Stimulated activated naive CD8-positive, alpha-beta T cell treated with anti-CD3 and anti-CD28 coated beads, Interleukin-15, Interleukin-2, amounts not matched to agents 100 ng/mL and 50 ng/mL, for 24 hours (primary cell): Measurements from ENCODE around the gene DEPDC1.
"Not testable (repeated sequence)": the region's sequence is repeated elsewhere in the genome, so short reads cannot be mapped to it uniquely, and the experiment has no call there.

Experiments used
- H3K27ac Mint-ChIP-seq: one replicate; pipeline ENCODE4 v1.8.0; 2021; ENCODE audit warnings: mild to moderate bottlenecking, mixed read lengths
- H3K27me3 Mint-ChIP-seq: one replicate; pipeline ENCODE4 v1.8.0; 2021; ENCODE audit warnings: mixed read lengths
- H3K36me3 Mint-ChIP-seq: one replicate; pipeline ENCODE4 v1.8.0; 2021; ENCODE audit warnings: low read depth, mixed read lengths
- H3K4me1 Mint-ChIP-seq: one replicate; pipeline ENCODE4 v1.8.0; 2021; ENCODE audit warnings: low read depth, mixed read lengths
- H3K4me3 Mint-ChIP-seq: one replicate; pipeline ENCODE4 v1.8.0; 2021; ENCODE audit warnings: mild to moderate bottlenecking, mixed read lengths
- H3K9me3 Mint-ChIP-seq: one replicate; pipeline ENCODE4 v1.8.0; 2021; ENCODE audit warnings: mixed read lengths

Gene DEPDC1

DNA sequence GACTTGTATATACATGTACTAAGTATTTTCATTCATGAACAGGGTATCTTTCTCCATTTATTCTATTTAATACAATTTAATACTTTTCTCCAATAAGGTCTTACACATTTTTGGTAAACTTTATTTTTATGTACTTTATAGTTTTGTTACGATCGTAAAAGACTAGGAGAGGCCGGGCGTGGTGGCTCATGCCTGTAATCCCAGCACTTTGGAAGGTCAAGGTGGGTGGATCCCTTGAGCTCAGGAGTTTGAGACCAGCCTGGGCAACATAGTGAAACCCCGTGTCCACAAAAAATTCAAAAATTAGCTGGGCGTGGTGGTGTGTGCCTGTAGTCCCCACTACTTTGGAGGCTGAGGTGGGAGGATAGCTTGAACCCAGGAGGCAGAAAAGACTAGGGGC is 4.6 kb downstream of the DEPDC1 start:
- H3K27me3 Mint-ChIP-seq, result peaks cover 12% of the 10 kb centered on the region
- H3K9me3 Mint-ChIP-seq, H3K27ac Mint-ChIP-seq, H3K4me3 Mint-ChIP-seq, H3K36me3 Mint-ChIP-seq: not testable (repeated sequence)
- peaks cover 13% of the 10 kb centered on the region for H3K4me1 Mint-ChIP-seq

DNA sequence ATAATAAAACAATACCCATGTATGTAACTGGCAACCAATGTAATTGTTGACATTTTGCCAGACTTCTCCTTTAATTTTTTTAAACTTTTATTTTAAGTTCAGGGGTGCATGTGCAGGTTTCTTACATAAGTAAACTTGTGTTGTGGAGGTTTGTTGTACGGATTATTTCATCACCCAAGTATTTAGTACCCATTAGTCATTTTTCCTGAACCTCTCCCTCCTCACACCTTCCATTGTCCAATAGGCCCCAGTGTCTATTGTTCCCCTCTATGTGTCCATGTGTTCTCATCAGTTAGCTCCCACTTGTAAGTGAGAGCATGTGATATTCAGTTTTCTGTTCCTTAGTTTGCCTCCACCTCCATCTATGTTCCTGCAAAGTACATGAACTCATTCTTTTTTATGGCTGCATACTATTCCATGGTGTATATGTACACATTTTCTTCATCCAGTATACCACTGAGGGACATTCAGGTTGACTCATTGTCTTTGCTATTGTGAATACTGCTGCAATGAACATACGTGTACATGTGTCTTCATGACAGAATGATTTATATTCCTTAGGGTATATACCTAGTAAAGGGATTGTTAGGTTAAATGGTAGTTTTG is 6.7 kb downstream of the DEPDC1 start:
- H3K4me3 Mint-ChIP-seq, result no peak overlapping the region
- H3K4me1 Mint-ChIP-seq, result no peaks in the 10 kb centered on the region
- H3K27me3 Mint-ChIP-seq, result no peaks in the 10 kb centered on the region
- peaks cover 4% of the 10 kb centered on the region for H3K36me3 Mint-ChIP-seq
- no peaks in the 10 kb centered on the region for H3K9me3 Mint-ChIP-seq
- H3K27ac Mint-ChIP-seq, result no peak overlapping the region

DNA sequence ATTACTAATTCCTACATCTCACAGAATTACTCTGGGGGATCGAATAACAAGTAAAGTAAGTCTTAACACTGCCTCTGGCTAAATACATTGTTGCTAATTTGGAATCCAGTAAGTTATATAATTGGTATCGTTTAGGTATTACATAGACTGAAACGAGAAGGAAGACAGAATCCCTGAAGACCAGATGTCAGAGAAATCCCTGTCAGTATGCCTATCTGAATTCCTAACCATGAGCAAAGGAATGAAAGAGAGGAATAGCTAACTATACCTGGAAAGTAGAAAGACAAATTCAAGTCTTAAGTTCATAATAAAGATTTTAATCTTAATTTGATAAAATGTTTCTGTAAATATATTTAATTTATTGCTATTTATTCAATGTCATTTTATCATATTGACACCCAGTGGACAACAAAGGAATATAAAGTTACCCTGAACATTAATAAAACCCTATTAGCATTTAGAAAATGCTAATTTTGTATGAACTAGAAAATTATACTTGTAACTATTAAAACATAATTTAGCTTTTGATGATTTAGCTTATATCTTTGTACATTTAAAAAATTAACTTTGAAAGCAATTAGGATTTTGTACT is 11.4 kb downstream of the DEPDC1 start:
- Mint-ChIP-seq H3K9me3 (no peaks in the 10 kb centered on the region), H3K36me3 (peaks cover 11% of the 10 kb centered on the region), H3K4me3 (no peak overlapping the region), H3K27ac (no peak overlapping the region), H3K4me1 (no peaks in the 10 kb centered on the region), H3K27me3 (no peaks in the 10 kb centered on the region)

DNA sequence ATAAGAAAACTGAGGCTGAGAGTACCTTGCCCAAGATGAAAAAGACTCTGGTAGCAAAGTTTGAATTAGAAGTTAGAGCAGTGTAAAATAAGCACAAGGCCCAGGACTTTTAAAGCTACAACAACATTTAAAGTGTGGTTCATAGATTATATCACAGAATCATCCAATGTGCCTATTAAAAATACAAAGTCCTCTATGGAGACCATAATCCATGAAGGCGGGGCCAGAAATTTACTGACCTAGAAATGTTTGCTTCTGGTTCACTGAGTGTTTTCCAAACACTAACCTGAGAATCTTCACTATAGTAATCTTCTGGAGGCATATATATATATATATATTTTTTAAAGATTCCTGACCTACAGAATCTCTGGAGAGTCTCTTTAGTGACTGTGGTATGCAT is 12.3 kb downstream of the DEPDC1 start:
- Mint-ChIP-seq H3K4me3 (no peak overlapping the region), H3K9me3 (no peaks in the 10 kb centered on the region), H3K36me3 (peaks cover 7% of the 10 kb centered on the region), H3K27ac (no peak overlapping the region), H3K27me3 (no peaks in the 10 kb centered on the region), H3K4me1 (no peaks in the 10 kb centered on the region)

DNA sequence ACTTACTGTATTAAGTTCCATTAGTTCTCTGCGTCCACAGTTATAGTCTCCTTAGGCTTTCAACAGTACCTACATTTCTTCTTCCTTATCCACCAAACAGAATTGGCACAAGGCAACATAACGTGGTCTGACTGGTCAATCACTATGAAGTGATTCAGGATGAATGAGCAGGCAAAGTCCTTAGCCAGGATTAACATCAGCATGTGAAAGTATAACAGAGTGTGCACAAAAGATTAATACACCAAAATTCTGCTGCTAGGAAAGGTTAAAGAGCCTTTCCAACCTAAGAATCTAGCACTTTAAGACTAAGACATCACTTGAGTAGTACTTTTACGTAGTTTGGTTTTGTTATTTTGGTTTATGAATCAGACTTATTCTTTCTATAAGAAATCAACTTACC is 15.8 kb downstream of the DEPDC1 start:
- H3K27me3 Mint-ChIP-seq, result no peaks in the 10 kb centered on the region
- no peak overlapping the region for H3K27ac Mint-ChIP-seq
- no peaks in the 10 kb centered on the region for H3K4me1 Mint-ChIP-seq
- no peak overlapping the region for H3K4me3 Mint-ChIP-seq
- no peaks in the 10 kb centered on the region for H3K9me3 Mint-ChIP-seq
- H3K36me3 Mint-ChIP-seq, result peaks cover 7% of the 10 kb centered on the region

DNA sequence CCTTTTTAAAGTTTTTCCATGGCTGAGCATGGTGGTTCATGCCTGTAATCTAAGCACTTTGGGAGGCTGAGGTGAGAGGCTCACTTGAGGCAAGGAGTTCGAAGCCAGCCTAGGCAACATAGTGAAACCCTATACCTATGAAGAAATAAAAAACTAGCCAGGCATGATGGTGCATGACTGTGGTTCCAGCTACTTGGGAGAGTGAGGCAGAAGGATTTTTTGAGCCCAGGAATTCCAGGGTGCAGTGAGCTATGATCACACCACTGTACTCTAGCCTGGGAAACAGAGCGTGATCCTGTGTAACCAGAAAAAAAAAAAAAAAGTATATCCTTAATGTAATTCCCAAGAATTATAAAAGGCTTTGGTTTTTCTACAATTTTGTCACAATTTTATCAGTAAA is 17.4 kb downstream of the DEPDC1 start:
- Mint-ChIP-seq H3K4me3 (no peak overlapping the region), H3K9me3 (no peaks in the 10 kb centered on the region), H3K4me1 (no peaks in the 10 kb centered on the region), H3K27ac (no peak overlapping the region), H3K27me3 (no peaks in the 10 kb centered on the region), H3K36me3 (peaks cover 7% of the 10 kb centered on the region)

DNA sequence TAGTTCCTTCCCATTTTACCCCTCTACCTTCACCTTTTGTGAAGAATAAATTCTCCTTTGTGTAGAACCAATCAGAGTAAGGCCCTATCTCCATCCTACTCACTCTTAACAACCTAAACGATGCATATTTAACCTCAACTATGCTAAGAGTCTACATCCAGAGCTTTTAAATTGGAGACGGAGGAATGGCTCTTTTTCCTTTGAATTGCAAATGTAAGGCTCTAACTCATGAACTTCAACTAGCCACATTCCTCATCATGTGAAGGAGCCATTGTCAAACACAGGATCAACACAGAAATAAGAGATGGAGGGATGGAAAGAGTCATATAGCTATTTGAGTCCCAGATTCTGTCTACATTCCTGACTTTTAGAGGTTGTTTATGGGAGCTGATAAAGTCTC is 18.2 kb downstream of the DEPDC1 start:
- no peaks in the 10 kb centered on the region for H3K4me1 Mint-ChIP-seq
- no peaks in the 10 kb centered on the region for H3K9me3 Mint-ChIP-seq
- H3K27ac Mint-ChIP-seq, result no peak overlapping the region
- H3K27me3 Mint-ChIP-seq, result no peaks in the 10 kb centered on the region
- peaks cover 7% of the 10 kb centered on the region for H3K36me3 Mint-ChIP-seq
- H3K4me3 Mint-ChIP-seq, result no peak overlapping the region

DNA sequence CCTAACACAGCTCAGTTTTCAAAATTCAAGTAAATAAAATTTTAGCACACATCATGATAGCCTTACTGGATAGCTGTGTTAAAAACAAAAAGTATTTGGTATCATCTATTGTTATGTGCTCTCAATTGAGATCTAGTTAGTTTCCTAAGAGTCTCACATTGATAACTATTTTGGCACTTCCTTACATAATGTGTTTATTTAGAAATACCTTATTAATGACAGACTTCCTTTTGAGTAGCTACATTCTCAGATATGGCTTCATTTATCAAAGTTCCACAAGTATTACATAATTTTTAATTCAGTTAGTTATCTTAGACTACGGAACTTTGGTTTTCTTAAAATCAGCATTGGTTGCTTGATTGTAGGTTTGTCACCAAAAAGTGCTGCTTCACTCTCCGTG is 20.3 kb downstream of the DEPDC1 start:
- not testable (repeated sequence) for H3K9me3 Mint-ChIP-seq, H3K4me1 Mint-ChIP-seq, H3K36me3 Mint-ChIP-seq, H3K27me3 Mint-ChIP-seq, H3K27ac Mint-ChIP-seq, H3K4me3 Mint-ChIP-seq

DNA sequence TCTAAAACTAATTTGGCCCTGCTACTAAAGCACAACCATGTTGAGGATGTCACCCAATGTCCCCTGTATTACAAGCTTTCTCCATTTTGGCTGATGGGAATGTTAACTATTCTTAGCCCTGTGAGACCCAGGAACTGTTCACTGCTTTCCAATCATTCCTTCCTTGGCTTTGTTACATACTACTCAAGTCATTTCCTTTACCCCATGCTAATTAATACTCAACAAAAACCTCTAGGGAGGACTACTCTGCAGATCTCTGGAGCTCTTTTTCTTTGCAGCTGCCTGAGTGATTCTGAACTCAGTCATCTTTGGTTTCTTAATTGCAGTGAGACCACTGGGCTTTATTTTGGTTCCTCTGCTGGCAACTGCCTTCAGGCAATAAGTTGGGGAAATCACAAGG is 23.8 kb downstream of the DEPDC1 start:
- no peaks in the 10 kb centered on the region for H3K9me3 Mint-ChIP-seq
- no peak overlapping the region for H3K4me3 Mint-ChIP-seq
- no peaks in the 10 kb centered on the region for H3K4me1 Mint-ChIP-seq
- H3K36me3 Mint-ChIP-seq, result no peaks in the 10 kb centered on the region
- H3K27ac Mint-ChIP-seq, result no peak overlapping the region
- H3K27me3 Mint-ChIP-seq, result no peaks in the 10 kb centered on the region

DNA sequence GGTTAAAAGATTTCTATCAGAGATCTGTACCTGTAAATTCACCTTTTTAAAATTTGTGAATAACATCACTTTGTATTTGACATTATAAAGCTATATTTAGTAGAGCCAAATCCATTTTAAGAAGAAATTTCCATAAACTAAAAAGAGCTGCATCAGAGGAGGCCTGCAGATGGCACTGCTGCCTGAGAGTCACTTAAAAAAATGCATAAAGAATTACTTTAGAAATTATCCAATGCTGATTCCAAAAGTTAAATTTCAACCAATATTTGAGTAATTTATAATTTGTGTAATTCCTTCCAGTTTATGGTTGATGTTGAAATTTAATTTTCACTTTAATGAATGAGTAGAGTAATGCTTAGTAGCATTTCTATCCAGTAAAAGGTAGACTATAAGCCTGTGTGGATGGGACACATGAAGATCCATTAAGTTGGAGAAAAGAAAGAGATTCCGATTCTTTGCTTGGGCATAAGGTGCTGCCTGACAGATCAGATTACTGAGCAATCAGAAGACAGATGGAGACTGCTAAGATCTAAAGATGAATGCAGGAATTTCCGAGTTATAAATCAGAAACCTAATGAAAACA is 26.4 kb downstream of the DEPDC1 start:
- H3K27me3 Mint-ChIP-seq, result no peaks in the 10 kb centered on the region
- H3K4me1 Mint-ChIP-seq, result no peaks in the 10 kb centered on the region
- H3K36me3 Mint-ChIP-seq, result no peaks in the 10 kb centered on the region
- no peak overlapping the region for H3K27ac Mint-ChIP-seq
- no peaks in the 10 kb centered on the region for H3K9me3 Mint-ChIP-seq
- no peak overlapping the region for H3K4me3 Mint-ChIP-seq

DNA sequence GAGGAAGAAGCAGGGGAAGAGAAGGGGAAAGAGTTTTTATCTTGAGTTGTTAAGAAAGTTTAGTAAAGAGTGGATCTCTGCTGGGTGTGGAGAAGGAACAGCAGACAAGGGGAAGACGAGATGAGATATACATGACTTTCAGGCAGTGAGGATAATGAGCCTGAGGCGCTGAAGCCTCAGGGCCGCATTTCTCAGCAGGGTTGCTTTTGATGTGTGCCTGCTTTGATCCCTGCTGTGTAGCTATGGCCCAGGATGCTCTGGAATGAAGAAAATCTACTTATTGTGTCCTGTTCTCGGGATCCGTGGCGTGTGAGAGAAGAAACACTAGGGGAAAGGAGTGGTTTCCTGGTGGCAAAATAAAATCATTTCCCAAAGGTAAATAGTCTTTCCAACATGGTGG is 32.0 kb downstream of the DEPDC1 start:
- Mint-ChIP-seq H3K9me3 (peaks cover 17% of the 10 kb centered on the region), H3K27me3 (peaks cover 13% of the 10 kb centered on the region), H3K27ac (no peak overlapping the region), H3K36me3 (no peaks in the 10 kb centered on the region), H3K4me3 (no peak overlapping the region), H3K4me1 (no peaks in the 10 kb centered on the region)

DNA sequence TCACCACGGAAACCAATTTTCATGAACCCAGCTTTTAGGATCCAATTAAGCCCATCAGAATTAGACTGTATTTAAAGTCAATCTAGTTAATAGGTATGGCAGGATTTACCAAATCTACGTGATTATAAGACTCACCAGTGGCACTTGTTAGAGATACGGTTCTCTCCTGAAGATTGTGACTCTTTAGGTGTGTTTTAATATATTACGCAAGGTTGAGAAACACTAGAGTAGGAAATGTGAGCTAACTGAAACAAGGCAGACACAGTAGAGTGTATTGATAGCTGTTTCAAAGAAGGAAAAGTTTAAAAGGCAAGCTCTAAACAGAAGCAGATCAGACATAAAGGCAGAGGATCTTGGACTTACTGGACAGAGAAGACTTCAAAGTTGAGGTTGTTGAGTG is 35.9 kb downstream of the DEPDC1 start:
- Mint-ChIP-seq H3K36me3 (no peaks in the 10 kb centered on the region), H3K4me1 (no peaks in the 10 kb centered on the region), H3K4me3 (no peak overlapping the region), H3K9me3 (peaks cover 17% of the 10 kb centered on the region), H3K27me3 (peaks cover 23% of the 10 kb centered on the region), H3K27ac (no peak overlapping the region)

DNA sequence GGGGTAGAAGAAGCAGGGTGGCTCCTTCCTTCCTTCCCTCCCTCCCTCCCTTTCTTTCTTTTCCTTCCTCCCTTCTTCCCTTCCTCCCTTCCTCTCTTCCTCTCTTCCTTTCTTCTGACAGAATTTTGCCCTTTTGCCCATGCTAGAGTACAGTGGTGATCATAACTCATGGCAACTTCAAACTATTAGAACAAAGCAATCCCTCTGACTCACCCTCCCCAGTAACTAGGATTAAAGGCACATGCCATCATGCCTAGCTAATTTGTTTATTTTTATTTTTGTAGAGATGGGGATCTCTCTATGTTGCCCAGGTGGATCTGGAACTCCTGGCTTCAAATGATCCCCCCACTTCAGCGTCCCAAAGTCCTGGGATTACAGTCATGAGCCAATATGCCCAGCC is 37.1 kb downstream of the DEPDC1 start:
- H3K4me3 Mint-ChIP-seq, result no peak overlapping the region
- no peak overlapping the region for H3K27ac Mint-ChIP-seq
- H3K27me3 Mint-ChIP-seq, result peaks cover 17% of the 10 kb centered on the region
- H3K36me3 Mint-ChIP-seq, result no peaks in the 10 kb centered on the region
- H3K4me1 Mint-ChIP-seq, result no peaks in the 10 kb centered on the region
- peaks cover 13% of the 10 kb centered on the region for H3K9me3 Mint-ChIP-seq

DNA sequence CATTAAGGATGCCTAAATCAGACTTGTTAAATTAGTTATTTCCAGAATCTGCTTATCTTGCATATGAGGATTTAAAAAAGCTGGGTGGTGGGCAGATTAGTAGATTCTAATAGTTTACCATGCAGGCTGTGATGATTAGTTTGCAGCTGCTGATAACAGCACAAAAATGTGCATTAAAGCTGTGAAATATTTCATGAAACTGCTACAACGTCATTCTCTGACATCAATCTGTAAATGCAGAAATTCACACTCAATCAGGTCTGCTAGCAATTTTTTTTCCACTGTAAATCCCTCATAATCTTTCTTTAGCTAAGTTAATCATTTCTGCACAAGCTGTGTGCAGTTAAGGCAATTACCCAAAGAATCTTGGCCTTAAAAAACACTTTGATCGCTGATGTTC is 37.8 kb downstream of the DEPDC1 start:
- Mint-ChIP-seq H3K27ac (no peak overlapping the region), H3K27me3 (peaks cover 10% of the 10 kb centered on the region), H3K4me1 (no peaks in the 10 kb centered on the region), H3K36me3 (no peaks in the 10 kb centered on the region), H3K4me3 (no peak overlapping the region), H3K9me3 (peaks cover 7% of the 10 kb centered on the region)

DNA sequence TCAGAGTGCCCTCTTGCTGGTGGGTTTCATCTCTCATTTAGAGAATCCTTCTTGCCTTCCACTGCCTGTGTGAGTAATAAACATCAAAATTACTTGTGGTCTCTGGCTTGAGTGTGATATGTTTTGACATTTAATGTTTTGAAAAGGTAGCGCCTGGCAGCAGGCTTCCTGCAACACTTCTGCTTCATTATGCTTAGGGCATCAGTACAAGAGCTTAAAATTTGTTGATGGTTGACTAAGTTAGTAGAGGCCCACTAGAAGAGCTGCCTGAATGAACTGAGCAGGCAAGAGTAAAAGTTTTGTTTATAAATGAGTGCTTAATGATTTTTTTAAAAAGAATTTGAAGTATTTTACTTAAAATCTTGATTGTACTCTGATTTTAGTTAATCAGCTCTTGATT is 40.7 kb downstream of the DEPDC1 start:
- Mint-ChIP-seq H3K9me3 (no peaks in the 10 kb centered on the region), H3K27me3 (peaks cover 10% of the 10 kb centered on the region), H3K36me3 (no peaks in the 10 kb centered on the region), H3K4me1 (no peaks in the 10 kb centered on the region), H3K27ac (no peak overlapping the region), H3K4me3 (no peak overlapping the region)

DNA sequence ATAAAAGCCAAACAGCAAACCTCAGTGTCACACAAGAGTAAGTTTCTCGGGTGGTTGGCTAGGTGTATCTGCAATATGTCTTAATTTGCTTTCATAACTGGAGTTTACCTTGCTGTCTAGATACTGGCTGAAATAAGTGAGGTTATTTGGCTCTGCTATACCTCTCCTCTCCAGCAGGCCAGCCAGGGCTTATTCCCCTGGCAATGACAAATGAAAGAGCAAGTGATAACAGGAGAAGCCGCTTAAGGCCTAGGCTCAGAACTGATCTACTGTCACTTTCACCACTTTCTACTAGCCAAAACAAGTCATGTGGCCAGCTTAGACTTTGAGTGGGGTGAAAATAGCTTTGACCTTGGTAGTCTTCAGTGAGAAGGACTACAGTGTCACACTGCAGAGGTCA is 42.3 kb downstream of the DEPDC1 start:
- Mint-ChIP-seq H3K27ac (no peak overlapping the region), H3K4me3 (no peak overlapping the region), H3K36me3 (no peaks in the 10 kb centered on the region), H3K27me3 (peaks cover 10% of the 10 kb centered on the region), H3K9me3 (no peaks in the 10 kb centered on the region), H3K4me1 (no peaks in the 10 kb centered on the region)
